ENCODE results near the gene LRCH1. TPM values are rescaled to one million over a fixed set of nuclear protein-coding genes. Genes with fewer than 3 reads are reported as not detected.

The LRCH1 gene
- total and polyA plus RNA-seq, 4 donors: 2.6 to 6.6 (median 3.4) TPM

DNA sequence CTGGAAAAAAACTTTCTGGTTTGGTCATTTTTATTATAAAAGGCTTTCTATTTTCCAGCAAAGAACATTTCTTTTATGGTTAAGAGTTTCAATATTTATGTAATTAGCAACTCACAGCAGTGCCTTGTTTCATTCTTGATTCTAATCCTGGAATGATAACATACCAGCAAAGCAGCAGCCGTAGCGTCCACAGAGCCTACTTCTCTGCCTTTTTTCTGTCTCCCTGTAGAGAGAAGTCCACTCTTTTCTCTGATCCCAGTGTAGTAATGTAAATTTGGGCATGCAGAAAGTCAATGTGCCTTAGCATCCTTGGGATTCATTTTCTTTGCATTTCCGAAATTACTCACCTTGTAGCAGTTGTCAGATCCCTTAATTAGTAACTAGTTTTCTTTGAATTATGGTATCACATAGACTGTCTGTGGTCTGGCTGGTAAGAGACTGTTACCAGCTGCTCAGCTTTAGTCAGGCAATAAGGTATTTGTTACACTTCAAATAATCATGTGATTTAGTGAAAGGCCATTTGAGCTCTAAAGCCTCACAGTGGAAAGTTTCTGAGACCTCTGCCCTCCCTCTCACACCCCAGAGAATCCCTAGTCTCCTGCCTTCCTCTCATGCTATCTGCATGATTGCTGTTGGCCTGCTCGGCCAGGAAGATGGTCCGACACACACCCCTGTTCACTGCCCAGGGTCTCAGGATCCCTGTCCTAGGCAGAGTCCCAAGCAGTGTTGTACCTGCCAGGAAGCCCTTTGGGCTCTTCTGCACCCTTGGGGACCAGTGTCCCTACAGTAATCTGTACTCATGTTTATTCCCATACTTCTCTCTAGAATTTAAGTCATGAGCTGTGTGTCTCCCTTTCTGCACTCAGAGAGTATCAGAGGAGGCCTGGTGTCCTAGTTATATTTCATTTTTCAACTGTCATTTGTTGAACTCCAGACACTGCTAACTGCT, 86.3 kb downstream of the LRCH1 start:
- Histone ChIP-seq H3K27me3 (ENCODE audit: control insufficient read depth in 4 of 4, insufficient read depth in 4 of 4, low read length in 3 of 4) (no peaks in the 10 kb centered on the region), H3K4me1 (ENCODE audit: control insufficient read depth in 4 of 4, insufficient read depth in 4 of 4, low read length in 3 of 4) (peaks cover 7 to 32% (median 14%) of the 10 kb centered on the region in 4 donors), H3K36me3 (ENCODE audit: control insufficient read depth in 4 of 4, insufficient read depth in 3 of 4, low read depth in 1 of 4, low read length in 3 of 4) (no peaks in the 10 kb centered on the region), H3K27ac (ENCODE audit: low read depth in 1 of 2, low read length in 2 of 2) (no peak overlapping the region), H3K9me3 (ENCODE audit: control insufficient read depth in 4 of 4, low read length in 3 of 4) (no peaks in the 10 kb centered on the region), H3K4me3 (ENCODE audit: low read depth in 1 of 3, low read length in 3 of 3) (no peak overlapping the region), H3K9ac (ENCODE audit: low read depth in 1 of 2, low read length in 2 of 2) (no peak overlapping the region)
- TF ChIP-seq, protein P1, sequence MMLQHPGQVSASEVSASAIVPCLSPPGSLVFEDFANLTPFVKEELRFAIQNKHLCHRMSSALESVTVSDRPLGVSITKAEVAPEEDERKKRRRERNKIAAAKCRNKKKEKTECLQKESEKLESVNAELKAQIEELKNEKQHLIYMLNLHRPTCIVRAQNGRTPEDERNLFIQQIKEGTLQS (IDR thresholded peaks at IDR 0.05): no peak
- TF ChIP-seq, protein P2, sequence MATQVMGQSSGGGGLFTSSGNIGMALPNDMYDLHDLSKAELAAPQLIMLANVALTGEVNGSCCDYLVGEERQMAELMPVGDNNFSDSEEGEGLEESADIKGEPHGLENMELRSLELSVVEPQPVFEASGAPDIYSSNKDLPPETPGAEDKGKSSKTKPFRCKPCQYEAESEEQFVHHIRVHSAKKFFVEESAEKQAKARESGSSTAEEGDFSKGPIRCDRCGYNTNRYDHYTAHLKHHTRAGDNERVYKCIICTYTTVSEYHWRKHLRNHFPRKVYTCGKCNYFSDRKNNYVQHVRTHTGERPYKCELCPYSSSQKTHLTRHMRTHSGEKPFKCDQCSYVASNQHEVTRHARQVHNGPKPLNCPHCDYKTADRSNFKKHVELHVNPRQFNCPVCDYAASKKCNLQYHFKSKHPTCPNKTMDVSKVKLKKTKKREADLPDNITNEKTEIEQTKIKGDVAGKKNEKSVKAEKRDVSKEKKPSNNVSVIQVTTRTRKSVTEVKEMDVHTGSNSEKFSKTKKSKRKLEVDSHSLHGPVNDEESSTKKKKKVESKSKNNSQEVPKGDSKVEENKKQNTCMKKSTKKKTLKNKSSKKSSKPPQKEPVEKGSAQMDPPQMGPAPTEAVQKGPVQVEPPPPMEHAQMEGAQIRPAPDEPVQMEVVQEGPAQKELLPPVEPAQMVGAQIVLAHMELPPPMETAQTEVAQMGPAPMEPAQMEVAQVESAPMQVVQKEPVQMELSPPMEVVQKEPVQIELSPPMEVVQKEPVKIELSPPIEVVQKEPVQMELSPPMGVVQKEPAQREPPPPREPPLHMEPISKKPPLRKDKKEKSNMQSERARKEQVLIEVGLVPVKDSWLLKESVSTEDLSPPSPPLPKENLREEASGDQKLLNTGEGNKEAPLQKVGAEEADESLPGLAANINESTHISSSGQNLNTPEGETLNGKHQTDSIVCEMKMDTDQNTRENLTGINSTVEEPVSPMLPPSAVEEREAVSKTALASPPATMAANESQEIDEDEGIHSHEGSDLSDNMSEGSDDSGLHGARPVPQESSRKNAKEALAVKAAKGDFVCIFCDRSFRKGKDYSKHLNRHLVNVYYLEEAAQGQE (IDR thresholded peaks at IDR 0.05): no peak
- TF ChIP-seq, protein P3, sequence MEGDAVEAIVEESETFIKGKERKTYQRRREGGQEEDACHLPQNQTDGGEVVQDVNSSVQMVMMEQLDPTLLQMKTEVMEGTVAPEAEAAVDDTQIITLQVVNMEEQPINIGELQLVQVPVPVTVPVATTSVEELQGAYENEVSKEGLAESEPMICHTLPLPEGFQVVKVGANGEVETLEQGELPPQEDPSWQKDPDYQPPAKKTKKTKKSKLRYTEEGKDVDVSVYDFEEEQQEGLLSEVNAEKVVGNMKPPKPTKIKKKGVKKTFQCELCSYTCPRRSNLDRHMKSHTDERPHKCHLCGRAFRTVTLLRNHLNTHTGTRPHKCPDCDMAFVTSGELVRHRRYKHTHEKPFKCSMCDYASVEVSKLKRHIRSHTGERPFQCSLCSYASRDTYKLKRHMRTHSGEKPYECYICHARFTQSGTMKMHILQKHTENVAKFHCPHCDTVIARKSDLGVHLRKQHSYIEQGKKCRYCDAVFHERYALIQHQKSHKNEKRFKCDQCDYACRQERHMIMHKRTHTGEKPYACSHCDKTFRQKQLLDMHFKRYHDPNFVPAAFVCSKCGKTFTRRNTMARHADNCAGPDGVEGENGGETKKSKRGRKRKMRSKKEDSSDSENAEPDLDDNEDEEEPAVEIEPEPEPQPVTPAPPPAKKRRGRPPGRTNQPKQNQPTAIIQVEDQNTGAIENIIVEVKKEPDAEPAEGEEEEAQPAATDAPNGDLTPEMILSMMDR (IDR thresholded peaks at IDR 0.05; ENCODE audit: low read depth, low read length, missing input control): no peak
- TF ChIP-seq GABPA (IDR thresholded peaks at IDR 0.05 in 1 of 2, conservative IDR thresholded peaks at IDR 0.05 in 1 of 2) (no peak), TAF1 (conservative IDR thresholded peaks at IDR 0.05) (no peak), HNF4G (IDR thresholded peaks at IDR 0.05) (no peak), HNF4A (conservative IDR thresholded peaks at IDR 0.05) (no peak), SP1 (IDR thresholded peaks at IDR 0.05) (no peak), FOXA2 (IDR thresholded peaks at IDR 0.05) (no peak), JUND (IDR thresholded peaks at IDR 0.05) (no peak), FOXA1 (IDR thresholded peaks at IDR 0.05) (no peak), EGR1 (IDR thresholded peaks at IDR 0.05; ENCODE audit: low read depth in 2 of 2) (no peak), NR2F2 (IDR thresholded peaks at IDR 0.05) (no peak), RAD21 (IDR thresholded peaks at IDR 0.05) (no peak), RXRA (IDR thresholded peaks at IDR 0.05) (no peak), YY1 (IDR thresholded peaks at IDR 0.05) (no peak)
- TF ChIP-seq, protein P4, sequence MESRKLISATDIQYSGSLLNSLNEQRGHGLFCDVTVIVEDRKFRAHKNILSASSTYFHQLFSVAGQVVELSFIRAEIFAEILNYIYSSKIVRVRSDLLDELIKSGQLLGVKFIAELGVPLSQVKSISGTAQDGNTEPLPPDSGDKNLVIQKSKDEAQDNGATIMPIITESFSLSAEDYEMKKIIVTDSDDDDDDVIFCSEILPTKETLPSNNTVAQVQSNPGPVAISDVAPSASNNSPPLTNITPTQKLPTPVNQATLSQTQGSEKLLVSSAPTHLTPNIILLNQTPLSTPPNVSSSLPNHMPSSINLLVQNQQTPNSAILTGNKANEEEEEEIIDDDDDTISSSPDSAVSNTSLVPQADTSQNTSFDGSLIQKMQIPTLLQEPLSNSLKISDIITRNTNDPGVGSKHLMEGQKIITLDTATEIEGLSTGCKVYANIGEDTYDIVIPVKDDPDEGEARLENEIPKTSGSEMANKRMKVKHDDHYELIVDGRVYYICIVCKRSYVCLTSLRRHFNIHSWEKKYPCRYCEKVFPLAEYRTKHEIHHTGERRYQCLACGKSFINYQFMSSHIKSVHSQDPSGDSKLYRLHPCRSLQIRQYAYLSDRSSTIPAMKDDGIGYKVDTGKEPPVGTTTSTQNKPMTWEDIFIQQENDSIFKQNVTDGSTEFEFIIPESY (IDR thresholded peaks at IDR 0.05): no peak
- TF ChIP-seq, protein P5, sequence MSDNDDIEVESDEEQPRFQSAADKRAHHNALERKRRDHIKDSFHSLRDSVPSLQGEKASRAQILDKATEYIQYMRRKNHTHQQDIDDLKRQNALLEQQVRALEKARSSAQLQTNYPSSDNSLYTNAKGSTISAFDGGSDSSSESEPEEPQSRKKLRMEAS (IDR thresholded peaks at IDR 0.05): no peak
- WGBS: 85% methylated on average over 5 of the region's 5 CpGs
- DNase-seq (ENCODE audit: low spot score): no peak
